Measurements from ENCODE around the gene PTPRB. TPM values are rescaled to one million over a fixed set of nuclear protein-coding genes. Genes with fewer than 3 reads are reported as not detected.

Gene PTPRB
- total RNA-seq, 1 experiment from 2014 or later, result 43.2 TPM

DNA sequence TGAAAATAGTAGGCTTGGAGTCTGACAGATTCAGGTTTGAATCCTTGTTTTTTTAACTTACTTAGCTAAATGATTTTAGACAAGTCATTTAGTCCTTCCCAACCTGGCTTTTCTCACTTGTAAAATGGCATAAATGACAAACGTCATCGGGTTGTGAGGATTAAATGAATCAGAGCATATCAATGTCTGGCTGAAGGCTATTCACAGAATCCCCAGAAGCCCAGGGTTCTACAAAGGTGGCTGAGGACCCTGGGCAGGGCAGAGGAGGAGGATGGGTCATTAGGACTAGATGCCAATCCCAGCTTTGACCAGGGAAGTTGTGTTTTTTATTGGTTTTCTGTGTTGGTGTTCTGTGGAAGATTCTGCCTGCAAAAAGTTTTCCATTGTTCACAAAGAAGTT lies 7.6 kb upstream of the PTPRB start:
- Mint-ChIP-seq H3K4me3 (ENCODE audit: low read depth, unreplicated experiment) (no peak overlapping the region), H3K9me3 (ENCODE audit: low read depth, unreplicated experiment) (no peaks in the 10 kb centered on the region), H3K27me3 (ENCODE audit: unreplicated experiment) (no peaks in the 10 kb centered on the region), H3K27ac (ENCODE audit: unreplicated experiment) (peak overlapping the region; percentile 91), H3K36me3 (ENCODE audit: insufficient read depth, unreplicated experiment) (peaks cover 43% of the 10 kb centered on the region), H3K4me1 (ENCODE audit: low read depth, unreplicated experiment) (peaks cover 74% of the 10 kb centered on the region)
- DNase-seq, result no peak
- TF ChIP-seq, protein P1, sequence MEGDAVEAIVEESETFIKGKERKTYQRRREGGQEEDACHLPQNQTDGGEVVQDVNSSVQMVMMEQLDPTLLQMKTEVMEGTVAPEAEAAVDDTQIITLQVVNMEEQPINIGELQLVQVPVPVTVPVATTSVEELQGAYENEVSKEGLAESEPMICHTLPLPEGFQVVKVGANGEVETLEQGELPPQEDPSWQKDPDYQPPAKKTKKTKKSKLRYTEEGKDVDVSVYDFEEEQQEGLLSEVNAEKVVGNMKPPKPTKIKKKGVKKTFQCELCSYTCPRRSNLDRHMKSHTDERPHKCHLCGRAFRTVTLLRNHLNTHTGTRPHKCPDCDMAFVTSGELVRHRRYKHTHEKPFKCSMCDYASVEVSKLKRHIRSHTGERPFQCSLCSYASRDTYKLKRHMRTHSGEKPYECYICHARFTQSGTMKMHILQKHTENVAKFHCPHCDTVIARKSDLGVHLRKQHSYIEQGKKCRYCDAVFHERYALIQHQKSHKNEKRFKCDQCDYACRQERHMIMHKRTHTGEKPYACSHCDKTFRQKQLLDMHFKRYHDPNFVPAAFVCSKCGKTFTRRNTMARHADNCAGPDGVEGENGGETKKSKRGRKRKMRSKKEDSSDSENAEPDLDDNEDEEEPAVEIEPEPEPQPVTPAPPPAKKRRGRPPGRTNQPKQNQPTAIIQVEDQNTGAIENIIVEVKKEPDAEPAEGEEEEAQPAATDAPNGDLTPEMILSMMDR (IDR thresholded peaks at IDR 0.05; ENCODE audit: unreplicated experiment), result no peak
- CTCF ChIA-PET, result no interaction called here
- BruUV-seq (replicated peaks), result no TSS peak
- intact Hi-C loops (cut with micrococcal nuclease; ENCODE audit: unreplicated experiment), result loop anchor here (5.0 kb wide), 2 partner anchors 38 to 517 kb away; no protein-coding TSS in a partner anchor

DNA sequence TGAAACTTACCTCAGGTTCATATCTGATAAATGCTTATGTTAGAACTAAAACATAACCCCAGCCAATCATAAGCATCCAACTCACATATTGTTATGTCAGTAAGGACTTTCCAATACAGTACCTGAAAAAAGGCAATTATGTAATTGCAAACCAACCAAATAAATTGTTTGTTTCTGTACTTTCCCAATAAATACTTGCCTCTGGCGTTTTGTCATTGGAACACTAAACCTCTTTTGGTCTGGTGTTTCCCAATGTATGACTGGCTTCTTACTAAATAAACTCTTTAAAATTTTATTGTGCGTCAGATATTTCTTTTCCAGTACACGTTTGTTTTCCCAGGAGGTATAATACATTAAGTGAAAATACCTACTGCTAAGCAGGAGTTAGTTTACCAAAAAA lies 6.7 kb upstream of the PTPRB start:
- CTCF ChIA-PET, result no interaction called here

DNA sequence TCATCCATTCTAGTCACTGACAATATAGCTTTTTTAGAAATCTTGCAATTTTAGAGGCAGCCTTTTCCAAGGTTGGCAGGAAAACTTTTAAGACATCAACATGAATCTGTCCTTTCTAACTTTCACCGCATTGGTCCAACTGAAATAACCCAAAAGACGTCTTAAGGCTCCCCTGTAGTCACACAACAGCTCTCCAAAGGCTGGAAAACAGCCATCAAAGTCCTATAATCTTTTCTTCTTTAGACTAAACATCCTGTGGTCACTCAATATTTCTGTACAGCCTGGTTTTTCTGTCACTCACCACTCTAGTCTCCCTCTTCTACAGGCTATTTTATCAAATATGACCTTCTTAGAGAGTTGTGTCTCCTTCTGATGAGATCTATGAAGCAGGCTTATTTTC lies 4.5 kb upstream of the PTPRB start:
- TF ChIP-seq, protein P1 (IDR thresholded peaks at IDR 0.05; ENCODE audit: unreplicated experiment), result no peak
- Mint-ChIP-seq H3K27me3 (ENCODE audit: unreplicated experiment) (no peaks in the 10 kb centered on the region), H3K4me3 (ENCODE audit: low read depth, unreplicated experiment) (no peak overlapping the region), H3K36me3 (ENCODE audit: insufficient read depth, unreplicated experiment) (peaks cover 22% of the 10 kb centered on the region), H3K9me3 (ENCODE audit: low read depth, unreplicated experiment) (no peaks in the 10 kb centered on the region), H3K27ac (ENCODE audit: unreplicated experiment) (no peak overlapping the region), H3K4me1 (ENCODE audit: low read depth, unreplicated experiment) (peaks cover 52% of the 10 kb centered on the region)
- CTCF ChIA-PET, result no interaction called here
- no TSS peak for BruUV-seq (replicated peaks)
- no peak for DNase-seq
- intact Hi-C loops (cut with micrococcal nuclease; ENCODE audit: unreplicated experiment), result no loop called here

More for the DNA sequence above, 6.7 kb upstream of the PTPRB start:
- H3K9me3 Mint-ChIP-seq (ENCODE audit: low read depth, unreplicated experiment), result no peaks in the 10 kb centered on the region
- no TSS peak for BruUV-seq (replicated peaks)
- peak overlapping the region; percentile 91 for H3K27ac Mint-ChIP-seq (ENCODE audit: unreplicated experiment)
- no peaks in the 10 kb centered on the region for H3K27me3 Mint-ChIP-seq (ENCODE audit: unreplicated experiment)
- intact Hi-C loops (cut with micrococcal nuclease; ENCODE audit: unreplicated experiment), result no loop called here
- no peak for DNase-seq
- H3K36me3 Mint-ChIP-seq (ENCODE audit: insufficient read depth, unreplicated experiment), result peaks cover 42% of the 10 kb centered on the region
- H3K4me1 Mint-ChIP-seq (ENCODE audit: low read depth, unreplicated experiment), result peaks cover 74% of the 10 kb centered on the region
- TF ChIP-seq, protein P1 (IDR thresholded peaks at IDR 0.05; ENCODE audit: unreplicated experiment), result no peak
- H3K4me3 Mint-ChIP-seq (ENCODE audit: low read depth, unreplicated experiment), result no peak overlapping the region

DNA sequence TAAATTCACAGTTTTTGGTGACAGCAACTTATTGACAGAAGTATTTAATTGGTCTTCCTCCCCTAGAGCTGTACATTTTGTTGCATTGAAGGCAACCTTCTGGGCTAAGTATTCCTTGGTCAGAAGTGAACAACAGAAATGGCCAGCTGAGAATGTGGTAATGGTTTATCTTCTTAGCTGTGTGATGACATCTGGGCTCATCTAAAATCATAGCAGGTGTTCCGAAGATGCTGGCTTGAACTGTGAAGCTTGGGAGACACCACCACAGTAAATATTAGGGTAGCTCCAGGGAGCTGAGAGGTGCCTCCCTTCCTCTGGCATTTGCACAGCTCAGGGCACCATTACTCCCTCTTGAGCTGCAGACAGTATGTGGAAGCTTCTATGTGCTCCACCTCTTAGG lies 3.7 kb upstream of the PTPRB start:
- H3K27ac Mint-ChIP-seq (ENCODE audit: unreplicated experiment), result no peak overlapping the region
- intact Hi-C loops (cut with micrococcal nuclease; ENCODE audit: unreplicated experiment), result no loop called here
- TF ChIP-seq, protein P1 (IDR thresholded peaks at IDR 0.05; ENCODE audit: unreplicated experiment), result no peak
- no peaks in the 10 kb centered on the region for H3K27me3 Mint-ChIP-seq (ENCODE audit: unreplicated experiment)
- CTCF ChIA-PET, result no interaction called here
- H3K36me3 Mint-ChIP-seq (ENCODE audit: insufficient read depth, unreplicated experiment), result peaks cover 19% of the 10 kb centered on the region
- no peak for DNase-seq
- no peaks in the 10 kb centered on the region for H3K9me3 Mint-ChIP-seq (ENCODE audit: low read depth, unreplicated experiment)
- BruUV-seq (replicated peaks), result no TSS peak
- no peak overlapping the region for H3K4me3 Mint-ChIP-seq (ENCODE audit: low read depth, unreplicated experiment)
- H3K4me1 Mint-ChIP-seq (ENCODE audit: low read depth, unreplicated experiment), result peaks cover 44% of the 10 kb centered on the region

All from Calu3 (cell line).